HCT116 (cell line): ENCODE results near the gene ZMYM1. TPM values are rescaled to one million over a fixed set of nuclear protein-coding genes. Genes with fewer than 3 reads are reported as not detected.

ENCODE experiments used
- ATAC-seq: fragments of 200-7000 bp; cut with Tn5 transposase; 2 replicates; pipeline ENCODE4 v1.9.1; 2020; ENCODE audit warnings: mild to moderate bottlenecking, moderate library complexity
- BruUV-seq: library from RNA; stranded (reverse); fragments of 400-500 nt; replicated peaks from 2 replicates; lab custom pipeline; 2021; lab: Mats Ljungman, UMichigan
- CTCF ChIA-PET: fragments of 300-600 bp; sonication (Branson Sonifier 250); formaldehyde crosslinking; loops from one replicate; lab custom pipeline; 2021; ENCODE audit warnings: antibody characterized with exemption; lab: Charles Lee
- POLR2A ChIA-PET: fragments of 300-600, 350-600 bp; sonication (Branson Sonifier 250); formaldehyde crosslinking; loops from one replicate; lab custom pipeline; 2021; ENCODE audit warnings: antibody characterized with exemption; lab: Charles Lee
- RAD21 ChIA-PET, 2 experiments: fragments of 300-600 bp; sonication (Branson Sonifier 250); formaldehyde crosslinking; loops; one replicate each; lab custom pipeline; 2023; ENCODE audit warnings: low total read pairs in 2 of 2; ENCODE audit not compliant: uncharacterized antibody in 2 of 2, unreplicated experiment in 2 of 2, low non-redundant PET in 1 of 2; lab: Charles Lee
- DNase-seq: peaks from one replicate; pipeline ENCODE4 v3.0.0-alpha.2; 2010; ENCODE audit warnings: low read depth, low spot score
- H2AFZ ChIP-seq: fragments of 200-600 bp; shearing (Covaris generic), sonication (generic); 2 replicates; pipeline ENCODE4 v1.6.1; 2017; ENCODE audit warnings: low read depth, mixed run types, mixed read lengths, antibody characterized with exemption, low read length; ENCODE audit not compliant: poor library complexity, severe bottlenecking
- H3K27ac ChIP-seq: 2 replicates; pipeline ENCODE4 v1.5.1; 2012; ENCODE audit warnings: low read depth, low read length
- H3K27me3 ChIP-seq: fragments of 200-600 bp; sonication (generic); 2 replicates; pipeline ENCODE4 v1.6.1; 2016; ENCODE audit warnings: mixed run types, low read length, mixed read lengths; ENCODE audit not compliant: insufficient read depth
- H3K36me3 ChIP-seq, 2 experiments: fragments of 200-500 bp in 1 of 2; fragments of 200-600 bp in 1 of 2; sonication (Bioruptor generic) in 1 of 2; sonication (generic) in 1 of 2; 2 replicates each; pipeline versions ENCODE4 v1.5.1 to v1.6.1; 2014 to 2016; ENCODE audit warnings: low read length in 2 of 2, inconsistent platforms in 1 of 2, mixed read lengths in 1 of 2, mixed run types in 1 of 2; ENCODE audit not compliant: insufficient read depth in 2 of 2, control insufficient read depth in 1 of 2
- H3K4me1 ChIP-seq, 2 experiments: fragments of 200-600 bp in 1 of 2; sonication (generic) in 1 of 2; 2 replicates each; pipeline versions ENCODE4 v1.5.1 to v1.6.1; 2012 to 2017; ENCODE audit warnings: low read length in 2 of 2, inconsistent platforms in 1 of 2, mild to moderate bottlenecking in 1 of 2, mixed read lengths in 1 of 2, mixed run types in 1 of 2, moderate library complexity in 1 of 2; ENCODE audit not compliant: insufficient read depth in 2 of 2, control insufficient read depth in 1 of 2
- H3K4me2 ChIP-seq: fragments of 200-600 bp; sonication (generic); 2 replicates; pipeline ENCODE4 v1.6.1; 2017; ENCODE audit warnings: mixed run types, low read length, mixed read lengths
- H3K4me3 ChIP-seq, 2 experiments: fragments of 200-600 bp in 1 of 2; sonication (generic) in 1 of 2; replicated peaks in 1 of 2; 2 replicates each; pipeline ENCODE4 v1.5.1; 2011 to 2016; ENCODE audit warnings: low read length in 2 of 2, control low read depth in 1 of 2, low read depth in 1 of 2, mild to moderate bottlenecking in 1 of 2, mixed read lengths in 1 of 2, mixed run types in 1 of 2
- H3K79me2 ChIP-seq: fragments of 200-600 bp; sonication (generic); 2 replicates; pipeline ENCODE4 v1.6.1; 2017; ENCODE audit warnings: mild to moderate bottlenecking, mixed run types, low read length, moderate library complexity, mixed read lengths; ENCODE audit not compliant: insufficient read depth
- H3K9ac ChIP-seq: fragments of 200-600 bp; sonication (generic); 2 replicates; pipeline ENCODE4 v1.6.1; 2016; ENCODE audit warnings: low read length, mixed read lengths
- H3K9me2 ChIP-seq: fragments of 200-600 bp; sonication (generic), shearing (Covaris generic); 2 replicates; pipeline ENCODE4 v1.6.1; 2017; ENCODE audit warnings: mixed run types, mild to moderate bottlenecking, moderate library complexity; ENCODE audit not compliant: insufficient read depth
- H3K9me3 ChIP-seq, 2 experiments: fragments of 200-500 bp in 1 of 2; fragments of 200-600 bp in 1 of 2; sonication (Bioruptor generic) in 1 of 2; sonication (generic) in 1 of 2; 2 replicates each; pipeline ENCODE4 v1.6.1; 2014 to 2017; ENCODE audit warnings: low read length in 2 of 2, mixed read lengths in 2 of 2, inconsistent platforms in 1 of 2, low read depth in 1 of 2, mild to moderate bottlenecking in 1 of 2, mixed run types in 1 of 2, moderate library complexity in 1 of 2; ENCODE audit not compliant: control insufficient read depth in 1 of 2, insufficient read depth in 1 of 2
- H4K20me1 ChIP-seq: fragments of 200-600 bp; sonication (generic), shearing (Covaris generic); 2 replicates; pipeline ENCODE4 v1.6.1; 2017; ENCODE audit warnings: mixed run types, mild to moderate bottlenecking, moderate library complexity; ENCODE audit not compliant: insufficient read depth
- CBX3 ChIP-seq: IDR thresholded peaks from 2 replicates; pipeline ENCODE4 v1.6.1; 2012; ENCODE audit warnings: low read depth
- CEBPB ChIP-seq: IDR thresholded peaks from 2 replicates; pipeline ENCODE4 v1.6.1; 2012; ENCODE audit warnings: low read depth
- ELF1 ChIP-seq: IDR thresholded peaks from 2 replicates; pipeline ENCODE4 v1.6.1; 2012; ENCODE audit warnings: low read depth, borderline replicate concordance
- EZH2 ChIP-seq: fragments of 200-600 bp; sonication (generic); IDR thresholded peaks from 2 replicates; pipeline ENCODE4 v1.6.1; 2017; ENCODE audit warnings: antibody characterized with exemption, mixed run types
- EZH2phosphoT487 ChIP-seq: fragments of 200-600 bp; IDR thresholded peaks from 2 replicates; pipeline ENCODE4 v1.6.1; 2018; ENCODE audit warnings: antibody characterized with exemption, borderline replicate concordance
- FOSL1 ChIP-seq: IDR thresholded peaks from 2 replicates; pipeline ENCODE4 v1.6.1; 2012; ENCODE audit warnings: low read depth
- POLR2A ChIP-seq: IDR thresholded peaks from 2 replicates; pipeline ENCODE4 v1.7.0; 2011; ENCODE audit warnings: borderline replicate concordance; ENCODE audit not compliant: insufficient read depth, insufficient read length; ENCODE audit errors: extremely low read depth
- RAD21 ChIP-seq: IDR thresholded peaks from 2 replicates; pipeline ENCODE4 v1.6.1; 2012; ENCODE audit warnings: low read depth, mild to moderate bottlenecking
- SIN3A ChIP-seq: IDR thresholded peaks from 2 replicates; pipeline ENCODE4 v1.6.1; 2012; ENCODE audit warnings: low read depth
- SRF ChIP-seq: IDR thresholded peaks from 2 replicates; pipeline ENCODE4 v1.6.1; 2012; ENCODE audit warnings: low read depth
- TCF7L2 ChIP-seq: IDR thresholded peaks from 2 replicates; pipeline ENCODE4 v1.7.0; 2011; ENCODE audit warnings: borderline replicate concordance, inconsistent platforms; ENCODE audit not compliant: insufficient read depth, insufficient read length; ENCODE audit errors: extremely low read depth
- ZFX ChIP-seq: fragments of 450-650 bp; IDR thresholded peaks from 2 replicates; pipeline ENCODE4 v1.6.1; 2017
- ZNF274 ChIP-seq: fragments of 200-500 bp; sonication (Bioruptor generic); IDR thresholded peaks from 2 replicates; pipeline ENCODE4 v1.6.1; 2014; ENCODE audit warnings: mild to moderate bottlenecking, low read depth, low read length, inconsistent platforms
- intact Hi-C: fragments of 100-400 bp; cut with micrococcal nuclease; formaldehyde crosslinking; loops from 2 replicates; pipeline ENCODE4 v1.10.0; 2022
- total RNA-seq: library from RNA; stranded (reverse); gene quantifications from one replicate; pipeline ENCODE4 v1.2.1, GENCODE V29; 2021; ENCODE audit not compliant: unreplicated experiment
- TF ChIP-seq, protein P1 (sequence below): IDR thresholded peaks from 2 replicates; pipeline ENCODE4 v1.6.1; 2011; ENCODE audit warnings: mild to moderate bottlenecking, low read length, moderate library complexity; ENCODE audit not compliant: insufficient replicate concordance; ENCODE audit errors: extremely low read depth
- TF ChIP-seq, protein P2 (sequence below), 3 experiments: fragments of 200-600 bp in 1 of 3; sonication (generic) in 1 of 3; IDR thresholded peaks in 2 of 3; conservative IDR thresholded peaks in 1 of 3; 2 replicates each; pipeline ENCODE4 v1.5.1; 2012 to 2017; ENCODE audit warnings: low read depth in 2 of 3, low read length in 2 of 3, antibody characterized with exemption in 1 of 3, borderline replicate concordance in 1 of 3, control low read depth in 1 of 3, mild to moderate bottlenecking in 1 of 3, mixed read lengths in 1 of 3, mixed run types in 1 of 3, moderate library complexity in 1 of 3; ENCODE audit not compliant: insufficient read depth in 1 of 3
- TF ChIP-seq, protein P3 (sequence below): IDR thresholded peaks from 2 replicates; pipeline ENCODE4 v1.6.1; 2012
- TF ChIP-seq, protein P4 (sequence below): IDR thresholded peaks from 2 replicates; pipeline ENCODE4 v1.6.1; 2012; ENCODE audit warnings: low read depth

Gene ZMYM1
- total RNA-seq, 1 experiment from 2014 or later, result 37.6 TPM

- no peak overlapping the region for H3K27ac ChIP-seq
- RAD21 ChIA-PET, result no interaction called here
- CTCF ChIA-PET, result no interaction called here
- no peak for DNase-seq
- no peaks in the 10 kb centered on the region for H3K79me2 ChIP-seq
- no peaks in the 10 kb centered on the region for H3K36me3 ChIP-seq
- H3K4me1 ChIP-seq, result no peaks in the 10 kb centered on the region
- H3K4me3 ChIP-seq, result no peak overlapping the region
- no peak overlapping the region for H3K9ac ChIP-seq
- no peaks in the 10 kb centered on the region for H3K27me3 ChIP-seq
- no peaks in the 10 kb centered on the region for H3K9me2 ChIP-seq
- peaks cover 5% of the 10 kb centered on the region in 2 experiments; a peak in 2 of 4 replicates for H3K9me3 ChIP-seq
- H4K20me1 ChIP-seq, result no peaks in the 10 kb centered on the region
- BruUV-seq, result no TSS peak
- no peak for TF ChIP-seq SRF
- TF ChIP-seq, protein P1, sequence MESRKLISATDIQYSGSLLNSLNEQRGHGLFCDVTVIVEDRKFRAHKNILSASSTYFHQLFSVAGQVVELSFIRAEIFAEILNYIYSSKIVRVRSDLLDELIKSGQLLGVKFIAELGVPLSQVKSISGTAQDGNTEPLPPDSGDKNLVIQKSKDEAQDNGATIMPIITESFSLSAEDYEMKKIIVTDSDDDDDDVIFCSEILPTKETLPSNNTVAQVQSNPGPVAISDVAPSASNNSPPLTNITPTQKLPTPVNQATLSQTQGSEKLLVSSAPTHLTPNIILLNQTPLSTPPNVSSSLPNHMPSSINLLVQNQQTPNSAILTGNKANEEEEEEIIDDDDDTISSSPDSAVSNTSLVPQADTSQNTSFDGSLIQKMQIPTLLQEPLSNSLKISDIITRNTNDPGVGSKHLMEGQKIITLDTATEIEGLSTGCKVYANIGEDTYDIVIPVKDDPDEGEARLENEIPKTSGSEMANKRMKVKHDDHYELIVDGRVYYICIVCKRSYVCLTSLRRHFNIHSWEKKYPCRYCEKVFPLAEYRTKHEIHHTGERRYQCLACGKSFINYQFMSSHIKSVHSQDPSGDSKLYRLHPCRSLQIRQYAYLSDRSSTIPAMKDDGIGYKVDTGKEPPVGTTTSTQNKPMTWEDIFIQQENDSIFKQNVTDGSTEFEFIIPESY, result no peak
- TF ChIP-seq SIN3A, result no peak
- TF ChIP-seq CBX3, result no peak
- TF ChIP-seq, protein P2, sequence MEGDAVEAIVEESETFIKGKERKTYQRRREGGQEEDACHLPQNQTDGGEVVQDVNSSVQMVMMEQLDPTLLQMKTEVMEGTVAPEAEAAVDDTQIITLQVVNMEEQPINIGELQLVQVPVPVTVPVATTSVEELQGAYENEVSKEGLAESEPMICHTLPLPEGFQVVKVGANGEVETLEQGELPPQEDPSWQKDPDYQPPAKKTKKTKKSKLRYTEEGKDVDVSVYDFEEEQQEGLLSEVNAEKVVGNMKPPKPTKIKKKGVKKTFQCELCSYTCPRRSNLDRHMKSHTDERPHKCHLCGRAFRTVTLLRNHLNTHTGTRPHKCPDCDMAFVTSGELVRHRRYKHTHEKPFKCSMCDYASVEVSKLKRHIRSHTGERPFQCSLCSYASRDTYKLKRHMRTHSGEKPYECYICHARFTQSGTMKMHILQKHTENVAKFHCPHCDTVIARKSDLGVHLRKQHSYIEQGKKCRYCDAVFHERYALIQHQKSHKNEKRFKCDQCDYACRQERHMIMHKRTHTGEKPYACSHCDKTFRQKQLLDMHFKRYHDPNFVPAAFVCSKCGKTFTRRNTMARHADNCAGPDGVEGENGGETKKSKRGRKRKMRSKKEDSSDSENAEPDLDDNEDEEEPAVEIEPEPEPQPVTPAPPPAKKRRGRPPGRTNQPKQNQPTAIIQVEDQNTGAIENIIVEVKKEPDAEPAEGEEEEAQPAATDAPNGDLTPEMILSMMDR (IDR thresholded peaks at IDR 0.05 in 2 of 3, conservative IDR thresholded peaks at IDR 0.05 in 1 of 3; ENCODE audit: borderline replicate concordance in 1 of 3, insufficient read depth in 1 of 3, low read depth in 2 of 3, low read length in 2 of 3), result no peak
- no peak for TF ChIP-seq EZH2
- no peak for TF ChIP-seq EZH2phosphoT487
- no peak for TF ChIP-seq ZFX
- TF ChIP-seq ZNF274, result no peak
- TF ChIP-seq, protein P3, sequence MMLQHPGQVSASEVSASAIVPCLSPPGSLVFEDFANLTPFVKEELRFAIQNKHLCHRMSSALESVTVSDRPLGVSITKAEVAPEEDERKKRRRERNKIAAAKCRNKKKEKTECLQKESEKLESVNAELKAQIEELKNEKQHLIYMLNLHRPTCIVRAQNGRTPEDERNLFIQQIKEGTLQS, result no peak
- TF ChIP-seq TCF7L2, result no peak
- TF ChIP-seq FOSL1, result no peak
- no peak for TF ChIP-seq RAD21
- TF ChIP-seq POLR2A, result no peak
- no peak for TF ChIP-seq CEBPB
- TF ChIP-seq, protein P4, sequence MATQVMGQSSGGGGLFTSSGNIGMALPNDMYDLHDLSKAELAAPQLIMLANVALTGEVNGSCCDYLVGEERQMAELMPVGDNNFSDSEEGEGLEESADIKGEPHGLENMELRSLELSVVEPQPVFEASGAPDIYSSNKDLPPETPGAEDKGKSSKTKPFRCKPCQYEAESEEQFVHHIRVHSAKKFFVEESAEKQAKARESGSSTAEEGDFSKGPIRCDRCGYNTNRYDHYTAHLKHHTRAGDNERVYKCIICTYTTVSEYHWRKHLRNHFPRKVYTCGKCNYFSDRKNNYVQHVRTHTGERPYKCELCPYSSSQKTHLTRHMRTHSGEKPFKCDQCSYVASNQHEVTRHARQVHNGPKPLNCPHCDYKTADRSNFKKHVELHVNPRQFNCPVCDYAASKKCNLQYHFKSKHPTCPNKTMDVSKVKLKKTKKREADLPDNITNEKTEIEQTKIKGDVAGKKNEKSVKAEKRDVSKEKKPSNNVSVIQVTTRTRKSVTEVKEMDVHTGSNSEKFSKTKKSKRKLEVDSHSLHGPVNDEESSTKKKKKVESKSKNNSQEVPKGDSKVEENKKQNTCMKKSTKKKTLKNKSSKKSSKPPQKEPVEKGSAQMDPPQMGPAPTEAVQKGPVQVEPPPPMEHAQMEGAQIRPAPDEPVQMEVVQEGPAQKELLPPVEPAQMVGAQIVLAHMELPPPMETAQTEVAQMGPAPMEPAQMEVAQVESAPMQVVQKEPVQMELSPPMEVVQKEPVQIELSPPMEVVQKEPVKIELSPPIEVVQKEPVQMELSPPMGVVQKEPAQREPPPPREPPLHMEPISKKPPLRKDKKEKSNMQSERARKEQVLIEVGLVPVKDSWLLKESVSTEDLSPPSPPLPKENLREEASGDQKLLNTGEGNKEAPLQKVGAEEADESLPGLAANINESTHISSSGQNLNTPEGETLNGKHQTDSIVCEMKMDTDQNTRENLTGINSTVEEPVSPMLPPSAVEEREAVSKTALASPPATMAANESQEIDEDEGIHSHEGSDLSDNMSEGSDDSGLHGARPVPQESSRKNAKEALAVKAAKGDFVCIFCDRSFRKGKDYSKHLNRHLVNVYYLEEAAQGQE, result no peak
- TF ChIP-seq ELF1, result no peak
- H2AFZ ChIP-seq, result no peak overlapping the region
- intact Hi-C loops, result no loop called here
- H3K4me2 ChIP-seq, result no peak overlapping the region
- no peak for ATAC-seq
- POLR2A ChIA-PET, result no interaction called here
Measured at GRCh38 chr1:35164893-35165292, 85.7 kb downstream of the ZMYM1 start.
